Uterus (tissue), 2 donors: ENCODE results near the gene FHIT.

Experiments used
- CTCF ChIP-seq, 4 experiments: fragments of 200-600 bp in 2 of 4; fragments of 450-650 bp in 2 of 4; sonication (generic) in 2 of 4; IDR thresholded peaks; one replicate each; pipeline ENCODE4 v1.5.1; 2016 to 2019; ENCODE audit warnings: antibody characterized with exemption in 4 of 4, mild to moderate bottlenecking in 2 of 4, moderate library complexity in 1 of 4
- POLR2A ChIP-seq, 2 donors: fragments of 450-650 bp; IDR thresholded peaks; one replicate each; pipeline ENCODE4 v1.6.1; 2016; ENCODE audit warnings: antibody characterized with exemption in 2 of 2, mild to moderate bottlenecking in 1 of 2, moderate library complexity in 1 of 2

GRCh38 chr3:60386306-60386705 is 864.9 kb downstream of the FHIT start:
- no peak for TF ChIP-seq CTCF (IDR thresholded peaks at IDR 0.05)
- TF ChIP-seq POLR2A (IDR thresholded peaks at IDR 0.05), result no peak
